Measurements from ENCODE around the gene TRPV5.

TRPV5 gene

GRCh38 chr7:142868986-142869415 lies 64.5 kb downstream of the TRPV5 start:
- DNase-seq, result no peak

GRCh38 chr7:142868188-142868985 lies 65.2 kb downstream of the TRPV5 start:
- no peak for DNase-seq

DNA sequence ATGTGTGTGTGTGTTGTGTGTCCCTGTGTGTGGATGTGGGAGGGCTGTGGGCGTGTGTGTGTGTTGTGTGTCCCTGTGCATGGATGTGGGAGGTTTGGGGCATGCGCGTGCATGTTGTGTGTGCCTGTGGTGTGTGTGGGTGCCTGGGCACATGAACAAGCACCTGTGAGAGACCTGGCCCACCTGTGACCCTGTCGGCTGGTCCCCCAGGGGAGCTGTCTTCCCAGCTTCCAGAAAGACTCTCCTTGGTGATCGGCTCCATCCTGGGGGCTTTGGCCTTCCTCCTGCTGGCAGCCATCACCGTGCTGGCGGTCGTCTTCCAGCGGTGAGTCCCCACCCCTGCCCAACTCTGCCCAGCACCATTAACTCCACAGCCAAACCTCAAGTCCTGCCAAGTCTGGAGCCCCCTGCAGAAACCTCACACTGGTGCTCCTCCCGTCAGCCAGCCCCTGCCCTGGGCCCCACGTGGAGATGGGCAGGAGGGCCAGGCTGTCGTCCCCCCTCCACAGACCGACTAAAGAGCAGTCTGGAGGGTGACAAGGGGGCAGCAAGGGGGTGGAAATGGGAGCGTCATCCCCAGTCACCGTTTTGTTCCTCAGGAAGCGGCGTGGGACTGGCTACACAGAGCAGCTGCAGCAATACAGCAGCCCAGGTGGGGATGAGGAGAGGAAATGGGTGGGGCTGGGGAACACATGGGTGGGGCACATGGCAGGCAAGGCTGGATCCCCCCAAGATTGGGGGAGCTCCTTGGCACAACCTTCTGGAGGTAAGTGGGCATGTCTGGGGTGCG lies 66.0 kb downstream of the TRPV5 start:
- DNase-seq, result no peak

GRCh38 chr7:142867097-142867378 lies 66.5 kb downstream of the TRPV5 start:
- no peak for DNase-seq

GRCh38 chr7:142866361-142867096 lies 67.0 kb downstream of the TRPV5 start:
- no peak for DNase-seq

- no peak for DNase-seq
Observed at GRCh38 chr7:142865766-142866165, 67.8 kb downstream of the TRPV5 start.

- DNase-seq, result no peak
Observed at GRCh38 chr7:142864980-142865747, 68.4 kb downstream of the TRPV5 start.

DNA sequence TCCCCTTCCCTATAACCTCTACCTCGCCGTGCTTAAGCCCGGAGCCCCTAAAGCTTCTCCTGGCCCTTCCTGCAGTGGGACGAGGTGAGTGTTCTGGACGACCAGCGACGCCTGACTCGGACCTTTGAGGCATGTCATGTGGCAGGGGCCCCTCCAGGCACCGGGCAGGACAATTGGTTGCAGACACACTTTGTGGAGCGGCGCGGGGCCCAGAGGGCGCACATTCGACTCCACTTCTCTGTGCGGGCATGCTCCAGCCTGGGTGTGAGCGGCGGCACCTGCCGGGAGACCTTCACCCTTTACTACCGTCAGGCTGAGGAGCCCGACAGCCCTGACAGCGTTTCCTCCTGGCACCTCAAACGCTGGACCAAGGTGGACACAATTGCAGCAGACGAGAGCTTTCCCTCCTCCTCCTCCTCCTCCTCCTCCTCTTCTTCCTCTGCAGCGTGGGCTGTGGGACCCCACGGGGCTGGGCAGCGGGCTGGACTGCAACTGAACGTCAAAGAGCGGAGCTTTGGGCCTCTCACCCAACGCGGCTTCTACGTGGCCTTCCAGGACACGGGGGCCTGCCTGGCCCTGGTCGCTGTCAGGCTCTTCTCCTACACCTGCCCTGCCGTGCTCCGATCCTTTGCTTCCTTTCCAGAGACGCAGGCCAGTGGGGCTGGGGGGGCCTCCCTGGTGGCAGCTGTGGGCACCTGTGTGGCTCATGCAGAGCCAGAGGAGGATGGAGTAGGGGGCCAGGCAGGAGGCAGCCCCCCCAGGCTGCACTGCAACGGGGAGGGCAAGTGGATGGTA lies 69.5 kb downstream of the TRPV5 start:
- DNase-seq, result no peak

DNA sequence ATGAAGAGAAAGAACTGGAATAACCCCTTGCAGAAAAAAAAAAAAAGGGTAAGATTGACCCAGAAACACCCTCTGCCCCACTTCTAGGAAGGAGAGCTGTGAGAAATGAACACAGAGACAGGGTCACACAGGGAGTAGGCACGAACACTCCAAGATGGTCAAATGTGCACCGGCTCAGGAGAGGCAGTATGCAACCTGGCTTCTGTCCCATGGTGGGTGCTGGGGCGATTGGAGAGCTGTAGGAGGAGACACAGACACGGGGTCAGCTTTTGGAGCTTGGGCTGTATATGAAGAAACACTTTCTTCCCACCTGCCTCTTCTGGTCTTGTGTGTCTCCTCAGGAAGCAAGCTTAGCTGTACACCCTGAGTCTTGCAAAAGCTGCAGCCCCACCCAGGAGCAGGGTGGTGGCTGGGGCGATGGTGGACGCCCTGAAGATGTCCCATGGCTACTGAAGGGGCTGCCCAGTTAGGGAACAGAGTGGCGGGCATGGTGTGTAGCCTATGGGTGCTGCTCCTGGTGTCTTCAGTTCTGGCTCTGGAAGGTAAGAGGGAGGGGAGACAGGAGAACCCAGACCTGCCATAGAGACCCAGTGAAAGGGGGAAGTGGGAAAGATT lies 70.7 kb downstream of the TRPV5 start:
- no peak for DNase-seq

GRCh38 chr7:142862351-142862750 lies 71.2 kb downstream of the TRPV5 start:
- DNase-seq, result no peak

DNA sequence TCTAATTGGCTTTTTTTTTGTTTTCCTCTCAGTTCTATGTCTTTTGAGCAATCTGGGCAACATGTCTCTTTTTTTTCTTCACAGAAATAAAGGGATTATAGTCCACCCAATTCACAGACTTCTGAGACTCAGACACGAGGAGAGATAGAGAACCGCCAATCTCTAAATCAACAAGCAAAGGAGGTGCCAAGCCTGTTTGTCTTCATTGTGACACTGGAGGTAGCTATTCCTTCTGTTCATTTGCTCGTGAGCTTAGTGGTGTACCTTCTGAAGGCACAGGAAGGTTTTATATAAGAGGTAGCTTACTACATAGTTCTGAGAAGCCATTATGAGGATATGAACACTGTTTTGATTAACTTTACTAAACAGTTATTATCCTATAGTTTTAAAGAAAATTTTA lies 72.6 kb downstream of the TRPV5 start:
- no peak for DNase-seq

- DNase-seq, result no peak
Observed at GRCh38 chr7:142859829-142860228, 73.7 kb downstream of the TRPV5 start.

- no peak for DNase-seq
Observed at GRCh38 chr7:142859411-142859810, 74.1 kb downstream of the TRPV5 start.
